GM12801 (cell line): Measurements from ENCODE around the gene TMEM132D.

Source experiments
- CTCF ChIP-seq: IDR thresholded peaks from one replicate; pipeline ENCODE4 v1.5.1; 2011; ENCODE audit warnings: control low read depth; ENCODE audit not compliant: insufficient read length; ENCODE audit errors: extremely low read depth

TMEM132D gene

GRCh38 chr12:129034558-129035289 is 869.1 kb downstream of the TMEM132D start:
- no peak for TF ChIP-seq CTCF

GRCh38 chr12:129028844-129029243 is 875.0 kb downstream of the TMEM132D start:
- TF ChIP-seq CTCF = no peak

DNA sequence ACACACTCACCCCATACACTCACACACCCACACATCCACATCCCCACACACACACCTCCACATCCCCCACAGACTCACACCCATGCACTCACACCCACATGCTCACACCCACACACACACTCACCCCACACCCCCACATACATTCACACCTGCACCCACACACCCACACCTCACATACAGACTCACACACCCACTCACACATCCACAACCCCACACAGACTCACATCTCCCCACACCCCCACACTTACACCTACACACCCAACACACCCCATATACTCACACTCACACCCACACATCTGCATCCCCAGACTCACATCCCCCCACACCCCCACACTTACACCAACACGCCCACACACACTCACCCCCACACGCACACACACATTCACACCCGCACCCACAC is 878.8 kb downstream of the TMEM132D start:
- TF ChIP-seq CTCF = no peak
